GM21390 (cell line): Measurements from ENCODE around the gene PRKCZ.

ENCODE experiments used
- ATAC-seq: cut with Tn5 transposase; IDR thresholded peaks from one replicate; pipeline ENCODE4 v1.9.1; 2021; ENCODE audit not compliant: unreplicated experiment

PRKCZ gene

GRCh38 chr1:2044510-2045319 lies 5.5 kb upstream of the PRKCZ start:
- no peak for ATAC-seq

DNA sequence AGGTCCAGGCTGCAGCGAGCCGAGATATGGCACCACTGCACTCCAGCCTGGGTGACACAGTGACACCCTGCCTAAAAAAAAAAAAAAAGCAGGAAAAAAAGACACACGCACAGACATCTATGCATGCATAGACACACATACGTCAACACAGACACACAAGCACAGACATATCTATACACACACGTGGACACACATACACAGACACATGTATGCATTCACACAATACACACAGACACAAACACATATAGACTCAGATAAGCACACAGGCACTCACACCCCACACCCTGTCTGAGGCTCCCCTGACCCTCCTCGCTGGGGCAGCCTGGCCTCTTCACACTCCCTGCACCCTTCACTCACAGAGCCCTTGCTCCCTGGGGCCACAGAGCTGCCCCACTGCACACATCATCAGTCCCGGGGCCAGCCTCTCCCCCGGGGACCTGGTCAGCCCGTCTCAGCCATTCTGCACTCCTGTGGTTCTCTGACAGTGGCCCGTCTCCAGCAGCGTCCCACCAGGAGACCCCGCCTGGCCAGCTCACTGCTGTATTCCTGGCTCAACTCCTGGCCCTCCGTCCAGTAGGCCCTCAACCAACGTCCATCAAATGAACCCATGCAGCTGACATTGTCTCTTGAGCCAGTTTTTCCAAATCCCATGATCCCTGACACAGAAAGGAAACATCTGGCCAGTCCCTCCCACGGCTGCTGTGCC lies 4.6 kb upstream of the PRKCZ start:
- no peak for ATAC-seq

- ATAC-seq, result no peak
Measured at GRCh38 chr1:2046174-2046917, 3.9 kb upstream of the PRKCZ start.

DNA sequence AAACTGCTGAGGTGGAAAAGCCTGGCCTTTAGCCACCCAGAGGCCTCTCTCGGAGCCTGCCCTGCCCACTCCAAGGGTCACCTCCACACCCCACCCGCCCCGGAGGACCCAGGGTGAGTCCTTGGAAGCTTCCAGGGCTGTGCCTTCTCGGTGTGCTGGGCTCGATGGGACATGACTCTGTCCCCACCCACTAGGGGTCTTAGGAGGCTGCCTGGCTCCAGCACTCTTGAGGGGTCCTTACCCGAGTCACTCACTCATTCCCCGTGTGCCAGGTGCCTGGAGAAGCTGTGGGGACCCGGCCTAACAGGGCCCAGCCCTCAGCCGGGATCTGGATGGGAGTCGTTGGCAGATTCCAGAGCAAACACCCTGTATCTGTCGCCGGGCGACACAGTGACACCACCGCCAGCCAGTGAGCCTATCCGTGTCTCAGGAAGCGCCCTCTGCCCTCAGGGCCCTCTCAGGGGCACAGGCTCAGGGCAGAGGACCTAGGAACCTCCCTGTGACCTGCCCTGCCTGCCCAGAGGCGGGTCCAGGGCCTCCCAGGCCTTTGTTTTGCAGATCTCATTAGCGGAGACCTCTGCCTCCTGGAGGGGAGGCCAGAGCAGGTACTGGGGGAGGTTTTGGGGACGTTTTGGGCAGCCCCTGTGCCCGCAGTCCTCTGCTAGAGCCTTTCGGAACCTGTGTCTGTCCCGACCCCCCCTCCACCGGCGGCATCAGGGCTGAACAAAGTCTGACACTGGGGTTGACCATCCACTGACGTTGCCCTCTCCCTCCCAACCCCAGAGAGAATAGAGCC lies 3.1 kb upstream of the PRKCZ start:
- ATAC-seq, result no peak

DNA sequence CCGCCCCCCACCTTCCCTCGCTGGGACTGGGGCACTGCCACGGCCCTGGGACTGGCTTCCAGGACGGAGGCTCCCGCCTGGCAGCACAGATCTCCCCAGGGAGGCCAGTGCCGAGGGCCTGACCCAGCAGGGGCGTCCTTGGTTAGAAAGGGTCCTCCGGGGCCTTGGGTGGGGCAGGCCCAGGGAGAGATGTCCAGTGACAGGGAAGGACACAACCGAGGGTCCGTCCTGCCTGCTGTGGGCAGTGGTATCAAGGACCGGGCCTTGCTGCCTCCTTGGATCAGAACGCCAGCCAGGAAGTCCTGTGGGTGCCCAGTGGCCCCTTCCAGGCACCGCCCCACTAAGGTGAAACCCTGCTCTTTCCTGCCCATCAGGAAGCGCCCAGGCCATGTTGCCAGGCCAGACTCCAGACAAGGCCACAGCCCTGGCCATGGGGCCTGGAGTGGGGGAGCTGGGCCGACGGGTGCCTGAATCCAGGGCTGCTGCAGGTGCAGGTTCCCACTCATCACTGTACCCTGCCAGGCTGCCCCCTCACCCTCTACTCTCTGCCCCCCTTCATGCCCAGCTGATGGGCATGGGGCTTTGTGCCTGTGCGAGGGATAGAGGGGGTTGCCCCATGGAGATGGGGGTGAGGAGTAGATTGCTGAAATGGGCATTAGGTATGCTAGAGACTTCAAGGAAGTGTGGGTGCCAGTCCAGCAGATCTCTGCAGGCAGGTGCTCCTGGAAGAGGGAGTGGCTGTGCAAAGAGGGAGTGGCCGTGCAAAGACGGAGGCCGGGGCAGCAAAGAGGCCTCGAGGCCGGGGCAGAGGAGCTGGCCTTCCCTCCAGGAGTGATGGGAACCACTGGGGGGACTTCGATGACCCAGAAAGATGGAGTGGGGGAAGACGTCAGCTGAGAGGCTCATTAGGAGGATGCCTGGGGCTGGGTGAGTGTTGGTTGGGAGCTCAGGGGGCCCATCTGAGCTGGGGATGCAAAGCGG lies 2.2 kb upstream of the PRKCZ start:
- ATAC-seq, result no peak

- no peak for ATAC-seq
Measured at GRCh38 chr1:2049225-2049717, 940 bp upstream of the PRKCZ start.

DNA sequence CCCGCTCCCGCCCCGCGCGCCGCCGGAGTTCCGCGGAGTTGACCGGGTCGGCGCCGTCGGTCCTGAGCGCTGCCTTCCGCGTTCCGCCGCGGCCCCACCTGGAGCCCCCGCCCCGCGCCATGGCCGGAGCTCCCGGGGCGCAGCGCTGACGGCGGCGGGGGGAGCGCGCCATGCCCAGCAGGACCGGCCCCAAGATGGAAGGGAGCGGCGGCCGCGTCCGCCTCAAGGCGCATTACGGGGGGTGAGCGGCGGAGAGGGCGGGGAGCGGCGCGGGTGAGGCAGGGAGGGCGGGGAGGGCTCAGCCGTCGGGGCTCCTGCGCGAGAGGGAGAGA lies 216 bp downstream of the PRKCZ start:
- ATAC-seq, result no peak

DNA sequence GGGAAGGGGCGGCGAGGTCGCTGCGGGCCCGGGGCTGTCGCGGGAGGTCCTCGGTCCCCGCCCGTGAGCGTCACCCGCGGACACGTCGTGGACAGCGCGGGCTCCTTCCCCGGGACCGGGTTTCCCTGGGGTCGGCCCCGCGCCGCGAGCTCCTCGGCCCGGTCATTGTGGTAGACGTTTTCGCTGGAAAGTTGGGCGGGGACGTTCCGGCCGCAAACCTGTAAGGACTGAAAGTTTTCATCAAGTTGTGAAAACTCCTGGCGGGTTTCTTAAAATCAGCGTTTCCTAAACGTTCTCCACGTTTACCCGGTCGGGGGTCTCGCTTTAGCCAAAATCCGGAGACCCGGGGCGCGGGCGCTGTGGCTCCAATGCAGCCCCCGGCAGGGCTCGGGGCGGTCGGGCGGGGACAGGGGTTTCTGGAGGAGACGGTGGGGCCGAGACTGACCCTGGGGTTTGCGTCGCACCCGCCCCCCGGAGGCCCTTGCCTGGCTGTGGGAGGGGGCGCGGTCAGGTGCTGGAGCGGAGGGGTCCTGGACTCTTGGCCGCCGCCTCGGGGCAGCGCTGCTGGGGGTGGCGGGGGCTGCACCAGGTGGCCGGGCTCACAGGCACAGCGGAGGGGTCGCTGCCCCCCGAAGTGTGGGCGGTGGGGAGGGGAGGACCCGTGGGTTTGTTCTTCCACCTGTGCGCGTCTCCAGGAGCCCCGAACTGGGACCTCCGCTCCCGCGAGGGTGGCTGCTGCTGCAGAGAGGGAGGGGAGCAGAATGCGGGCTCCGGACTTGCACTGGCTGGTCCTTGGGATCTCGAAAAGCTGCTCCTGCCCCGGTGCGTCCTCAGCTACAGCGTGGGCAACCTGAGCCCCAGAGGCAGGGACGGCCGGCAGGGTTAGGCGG lies 827 bp downstream of the PRKCZ start:
- ATAC-seq, result no peak

GRCh38 chr1:2052054-2052679 lies 2.0 kb downstream of the PRKCZ start:
- no peak for ATAC-seq

DNA sequence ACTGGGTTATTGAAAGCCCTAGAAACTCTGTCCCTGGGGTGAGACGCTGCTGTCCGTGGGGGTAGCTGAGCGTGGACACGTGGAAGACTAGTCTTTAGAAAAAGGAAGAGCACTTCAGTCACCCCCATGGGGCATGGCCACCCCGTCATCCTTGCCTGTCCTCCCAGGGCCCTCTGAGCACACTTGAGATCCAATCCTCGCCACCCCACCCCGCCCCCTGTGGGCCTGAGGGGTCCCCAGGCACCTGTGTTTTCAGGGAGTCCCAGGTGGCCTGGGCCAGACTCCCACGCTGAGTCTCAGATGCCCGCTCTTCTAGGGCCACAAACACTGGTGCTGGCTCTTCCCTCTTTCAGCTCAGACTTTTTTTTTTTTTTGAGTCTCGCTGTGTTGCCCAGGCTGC lies 2.5 kb downstream of the PRKCZ start:
- ATAC-seq, result no peak

- no peak for ATAC-seq
Measured at GRCh38 chr1:2053217-2053616, 3.0 kb downstream of the PRKCZ start.

DNA sequence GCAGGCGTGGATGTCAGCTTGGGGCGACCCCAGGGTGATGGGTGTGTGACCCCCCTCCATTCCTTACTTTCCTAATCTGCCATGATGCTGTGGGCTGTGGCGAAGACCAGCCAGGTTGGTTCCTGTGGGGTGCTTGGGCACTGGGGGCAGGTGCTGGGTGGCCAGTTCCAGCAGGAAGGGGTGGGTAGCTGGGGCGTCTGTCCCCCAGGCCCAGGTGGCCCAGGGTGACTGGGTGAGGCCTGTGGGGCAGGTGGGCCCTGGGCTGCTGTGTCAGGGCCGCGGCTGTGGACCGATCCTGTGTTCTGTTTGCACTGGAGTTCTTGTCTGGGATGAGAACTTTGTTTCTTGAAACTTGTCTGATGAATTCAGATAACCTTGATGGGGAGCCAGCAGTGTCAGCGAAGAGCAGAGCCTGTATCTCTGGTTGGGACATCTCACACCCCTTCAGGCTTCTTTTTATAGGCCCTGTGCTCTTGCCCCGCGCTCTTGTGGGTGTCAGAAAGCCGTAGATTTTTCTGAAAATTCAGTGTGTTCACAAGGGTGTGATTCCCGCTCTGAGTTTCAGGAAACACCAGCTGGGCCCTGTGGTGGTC lies 3.7 kb downstream of the PRKCZ start:
- ATAC-seq, result no peak

DNA sequence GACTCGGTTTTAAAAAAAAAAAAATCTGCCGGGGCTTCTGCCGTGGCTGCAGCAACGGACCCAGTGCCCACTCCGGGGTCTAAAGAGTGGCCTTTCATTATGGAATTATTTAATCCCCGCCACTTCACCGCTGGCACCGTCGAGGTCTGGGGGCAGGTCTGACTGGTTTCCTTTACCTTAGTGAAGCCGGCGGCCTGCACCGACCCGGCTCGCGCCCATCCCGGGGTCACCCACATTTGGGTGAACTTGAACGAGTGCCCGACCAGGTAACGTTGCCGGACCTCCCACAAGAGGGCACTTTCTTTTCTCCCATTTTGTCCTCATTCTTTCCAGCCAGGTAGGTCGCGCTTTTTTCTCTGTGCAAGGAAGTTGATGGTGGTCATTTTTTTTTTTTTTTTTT lies 4.3 kb downstream of the PRKCZ start:
- no peak for ATAC-seq

- ATAC-seq, result no peak
Measured at GRCh38 chr1:2055911-2056575, 5.8 kb downstream of the PRKCZ start.

- ATAC-seq, result no peak
Measured at GRCh38 chr1:2056955-2057590, 6.9 kb downstream of the PRKCZ start.

GRCh38 chr1:2059290-2059953 lies 9.2 kb downstream of the PRKCZ start:
- no peak for ATAC-seq
